Measurements from ENCODE around the gene CDKL4.

CDKL4 gene

GRCh38 chr2:39160982-39161381, 82.8 kb downstream of the CDKL4 start:
- H3K27me3 ChIP-seq (ENCODE audit: low read depth, low read length) = no peaks in the 10 kb centered on the region
- H3K4me2 ChIP-seq (ENCODE audit: low read length) = no peak overlapping the region
- H3K36me3 ChIP-seq (replicated peaks; ENCODE audit: low read depth, low read length) = no peaks in the 10 kb centered on the region
- no peaks in the 10 kb centered on the region for H3K4me1 ChIP-seq (ENCODE audit: low read length)
- no peak overlapping the region for H3K9ac ChIP-seq (ENCODE audit: low read length)
- H3K79me2 ChIP-seq (ENCODE audit: low read length) = no peaks in the 10 kb centered on the region
- H4K20me1 ChIP-seq (ENCODE audit: insufficient read depth, low read length) = no peaks in the 10 kb centered on the region
- H3K27ac ChIP-seq (ENCODE audit: low read length) = no peak overlapping the region
- no peak overlapping the region for H3K4me3 ChIP-seq (ENCODE audit: low read length)
- H3K9me3 ChIP-seq (ENCODE audit: insufficient read depth, low read length) = no peaks in the 10 kb centered on the region
- TF ChIP-seq EZH2phosphoT487 (IDR thresholded peaks at IDR 0.05; ENCODE audit: low read depth) (no peak), CTCF (IDR thresholded peaks at IDR 0.05; ENCODE audit: low read depth, low read length) (no peak)
- no peak overlapping the region for H2AFZ ChIP-seq (ENCODE audit: low read depth, low read length)

- H2AFZ ChIP-seq (ENCODE audit: low read depth, low read length) = no peak overlapping the region
- H4K20me1 ChIP-seq (ENCODE audit: insufficient read depth, low read length) = no peaks in the 10 kb centered on the region
These were observed 84.5 kb downstream of the CDKL4 start for GRCh38 chr2:39159283-39159682.

GRCh38 chr2:39158351-39158750, 85.4 kb downstream of the CDKL4 start:
- peaks cover 5% of the 10 kb centered on the region; the same call in 1 of the 2 replicates for H3K4me1 ChIP-seq (ENCODE audit: low read length)
- H3K9ac ChIP-seq (ENCODE audit: low read length) = no peak overlapping the region
- H3K4me3 ChIP-seq (ENCODE audit: low read length) = no peak overlapping the region
- H3K79me2 ChIP-seq (ENCODE audit: low read length) = no peaks in the 10 kb centered on the region
- no peaks in the 10 kb centered on the region for H4K20me1 ChIP-seq (ENCODE audit: insufficient read depth, low read length)
- H3K27ac ChIP-seq (ENCODE audit: low read length) = no peak overlapping the region
- TF ChIP-seq EZH2phosphoT487 (IDR thresholded peaks at IDR 0.05; ENCODE audit: low read depth) = no peak
- no peak for TF ChIP-seq CTCF (IDR thresholded peaks at IDR 0.05; ENCODE audit: low read depth, low read length)
- no peak overlapping the region for H2AFZ ChIP-seq (ENCODE audit: low read depth, low read length)
- H3K9me3 ChIP-seq (ENCODE audit: insufficient read depth, low read length) = no peaks in the 10 kb centered on the region
- H3K4me2 ChIP-seq (ENCODE audit: low read length) = no peak overlapping the region
- H3K27me3 ChIP-seq (ENCODE audit: low read depth, low read length) = no peaks in the 10 kb centered on the region
- no peaks in the 10 kb centered on the region for H3K36me3 ChIP-seq (replicated peaks; ENCODE audit: low read depth, low read length)

More at GRCh38 chr2:39159283-39159682, 84.5 kb downstream of the CDKL4 start:
- Histone ChIP-seq H3K36me3 (replicated peaks; ENCODE audit: low read depth, low read length) (no peaks in the 10 kb centered on the region), H3K27me3 (ENCODE audit: low read depth, low read length) (no peaks in the 10 kb centered on the region), H3K27ac (ENCODE audit: low read length) (no peak overlapping the region), H3K4me3 (ENCODE audit: low read length) (no peak overlapping the region), H3K4me2 (ENCODE audit: low read length) (no peak overlapping the region), H3K9me3 (ENCODE audit: insufficient read depth, low read length) (no peaks in the 10 kb centered on the region), H3K4me1 (ENCODE audit: low read length) (peaks cover 5% of the 10 kb centered on the region; the same call in 1 of the 2 replicates), H3K9ac (ENCODE audit: low read length) (no peak overlapping the region), H3K79me2 (ENCODE audit: low read length) (no peaks in the 10 kb centered on the region)
- TF ChIP-seq CTCF (IDR thresholded peaks at IDR 0.05; ENCODE audit: low read depth, low read length) (no peak), EZH2phosphoT487 (IDR thresholded peaks at IDR 0.05; ENCODE audit: low read depth) (no peak)

- Histone ChIP-seq H3K4me2 (ENCODE audit: low read length) (no peak overlapping the region), H3K79me2 (ENCODE audit: low read length) (no peaks in the 10 kb centered on the region), H3K36me3 (replicated peaks; ENCODE audit: low read depth, low read length) (no peaks in the 10 kb centered on the region), H3K27me3 (ENCODE audit: low read depth, low read length) (no peaks in the 10 kb centered on the region), H2AFZ (ENCODE audit: low read depth, low read length) (no peak overlapping the region), H3K9me3 (ENCODE audit: insufficient read depth, low read length) (no peaks in the 10 kb centered on the region), H3K4me1 (ENCODE audit: low read length) (peaks cover 5% of the 10 kb centered on the region; the same call in 1 of the 2 replicates), H3K27ac (ENCODE audit: low read length) (no peak overlapping the region), H3K4me3 (ENCODE audit: low read length) (no peak overlapping the region), H3K9ac (ENCODE audit: low read length) (no peak overlapping the region), H4K20me1 (ENCODE audit: insufficient read depth, low read length) (no peaks in the 10 kb centered on the region)
- TF ChIP-seq CTCF (IDR thresholded peaks at IDR 0.05; ENCODE audit: low read depth, low read length) (no peak), EZH2phosphoT487 (IDR thresholded peaks at IDR 0.05; ENCODE audit: low read depth) (no peak)
These were observed 86.9 kb downstream of the CDKL4 start for GRCh38 chr2:39156846-39157245.
